Measurements from ENCODE around the gene SCG3.

Gene SCG3

DNA sequence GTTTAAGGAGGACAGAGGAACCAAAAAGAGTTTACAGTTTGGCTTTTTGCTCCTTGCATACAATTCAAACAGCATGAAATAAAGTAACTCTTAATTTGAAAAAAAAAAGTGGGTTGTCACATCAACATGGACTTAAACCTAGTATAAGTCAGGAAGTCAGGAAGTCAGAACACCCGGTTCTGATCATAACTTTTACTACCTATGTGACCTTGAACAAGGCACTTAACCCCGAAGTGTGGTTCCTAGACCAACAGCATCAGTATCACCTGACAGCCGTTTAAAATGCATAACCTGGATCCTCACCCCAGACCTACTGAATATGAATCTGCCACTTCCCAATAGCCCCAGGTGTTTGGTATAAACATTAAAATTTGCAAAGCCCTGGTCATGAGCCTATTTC lies 37.4 kb downstream of the SCG3 start:
- ChIA-PET POLR2A (no interaction called here), CTCF (no interaction called here)
- no peak for DNase-seq (ENCODE audit: extremely low spot score)
- TF ChIP-seq, protein P1, sequence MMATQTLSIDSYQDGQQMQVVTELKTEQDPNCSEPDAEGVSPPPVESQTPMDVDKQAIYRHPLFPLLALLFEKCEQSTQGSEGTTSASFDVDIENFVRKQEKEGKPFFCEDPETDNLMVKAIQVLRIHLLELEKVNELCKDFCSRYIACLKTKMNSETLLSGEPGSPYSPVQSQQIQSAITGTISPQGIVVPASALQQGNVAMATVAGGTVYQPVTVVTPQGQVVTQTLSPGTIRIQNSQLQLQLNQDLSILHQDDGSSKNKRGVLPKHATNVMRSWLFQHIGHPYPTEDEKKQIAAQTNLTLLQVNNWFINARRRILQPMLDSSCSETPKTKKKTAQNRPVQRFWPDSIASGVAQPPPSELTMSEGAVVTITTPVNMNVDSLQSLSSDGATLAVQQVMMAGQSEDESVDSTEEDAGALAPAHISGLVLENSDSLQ (IDR thresholded peaks at IDR 0.05) = no peak
- no peak for TF ChIP-seq SP1 (IDR thresholded peaks at IDR 0.05)
- TF ChIP-seq SUZ12 (IDR thresholded peaks at IDR 0.05) = no peak
- no peak for TF ChIP-seq CTBP1 (IDR thresholded peaks at IDR 0.05; ENCODE audit: borderline replicate concordance)
- TF ChIP-seq BHLHE40 (IDR thresholded peaks at IDR 0.05; ENCODE audit: borderline replicate concordance) = no peak
- no peak for TF ChIP-seq FOXA1 (IDR thresholded peaks at IDR 0.05)
- TF ChIP-seq FOXK2 (IDR thresholded peaks at IDR 0.05) = no peak
- TF ChIP-seq HDGF (IDR thresholded peaks at IDR 0.05; ENCODE audit: borderline replicate concordance) = no peak

DNA sequence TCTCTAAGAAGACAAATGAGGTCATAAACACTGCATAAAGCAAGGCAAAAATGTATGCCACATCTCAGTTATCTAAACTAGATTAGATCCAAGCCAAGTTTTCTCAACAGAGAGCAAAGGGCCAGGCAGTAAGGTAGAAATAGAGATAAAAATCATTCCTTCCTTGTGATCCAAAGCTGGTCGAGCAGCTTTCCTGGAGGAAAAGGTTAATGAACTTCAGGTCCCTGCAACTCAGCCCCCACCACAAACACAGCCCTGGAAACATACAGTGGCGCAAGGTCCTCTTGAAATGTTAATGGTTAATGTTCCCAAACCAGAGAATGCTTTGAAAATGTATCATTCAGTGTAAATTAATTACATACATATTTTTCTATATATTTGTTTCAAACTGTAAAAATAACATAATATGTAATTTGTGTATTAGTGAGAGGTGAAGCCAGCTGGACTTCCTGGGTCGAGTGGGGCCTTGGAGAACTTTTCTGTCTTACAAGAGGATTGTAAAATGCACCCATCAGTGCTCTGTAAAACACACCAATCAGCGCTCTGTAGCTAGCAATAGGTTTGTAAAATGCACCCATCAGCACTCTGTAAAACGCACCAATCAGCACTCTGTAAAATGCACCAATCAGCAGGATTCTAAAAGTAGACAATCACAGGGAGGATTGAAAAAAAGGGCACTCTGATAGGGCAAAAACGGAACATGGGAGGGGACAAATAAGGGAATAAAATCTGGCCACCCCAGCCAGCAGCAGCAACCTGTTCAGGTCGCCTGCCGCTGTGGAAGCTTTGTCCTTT lies 39.1 kb downstream of the SCG3 start:
- TF ChIP-seq FOXK2 (IDR thresholded peaks at IDR 0.05) (no peak), NFRKB (IDR thresholded peaks at IDR 0.05) (no peak), HDGF (IDR thresholded peaks at IDR 0.05; ENCODE audit: borderline replicate concordance) (no peak), ARNT (IDR thresholded peaks at IDR 0.05) (no peak), LEF1 (IDR thresholded peaks at IDR 0.05; ENCODE audit: borderline replicate concordance) (no peak)
- CTCF ChIA-PET = no interaction called here

DNA sequence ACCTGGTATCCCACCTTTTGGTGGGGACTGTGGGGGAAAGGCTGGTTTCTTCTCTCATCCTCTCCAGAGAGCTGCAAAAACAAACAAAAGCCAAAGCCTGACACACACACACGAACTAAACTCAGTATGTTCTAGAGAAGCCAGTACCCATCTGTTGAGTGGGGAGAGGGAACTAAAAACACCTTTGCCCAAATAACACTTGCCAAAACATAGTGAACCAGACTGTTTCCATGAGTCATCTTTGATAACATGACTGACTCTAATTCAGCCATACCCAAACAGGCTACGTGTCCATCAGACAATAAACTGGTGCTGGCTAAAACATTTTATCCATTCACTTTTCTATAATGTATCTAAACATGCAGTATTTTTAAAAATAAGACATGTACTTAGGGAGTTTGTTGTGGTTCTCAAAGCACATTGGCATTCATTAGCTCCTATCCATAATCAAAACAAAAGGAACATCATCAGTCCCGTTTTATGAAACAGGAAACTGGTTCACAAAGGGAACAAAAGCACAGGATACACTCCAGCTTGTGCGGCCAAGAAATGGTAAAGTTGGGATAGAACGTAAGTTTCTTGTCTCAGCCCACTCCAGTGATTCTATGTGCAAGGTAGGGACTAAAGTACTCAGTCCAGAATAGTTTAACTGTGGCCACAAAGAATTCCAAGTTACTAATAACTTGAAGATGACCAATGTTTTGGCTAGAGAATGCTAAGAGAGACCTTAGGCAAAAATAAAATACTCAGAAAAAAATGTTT lies 40.1 kb downstream of the SCG3 start:
- no peak for DNase-seq (ENCODE audit: extremely low spot score)
- ChIA-PET CTCF (no interaction called here), POLR2A (no interaction called here)
- TF ChIP-seq CTBP1 (IDR thresholded peaks at IDR 0.05; ENCODE audit: borderline replicate concordance) (no peak), ZNF384 (IDR thresholded peaks at IDR 0.05) (no peak), FOXK2 (IDR thresholded peaks at IDR 0.05) (no peak), ARNT (IDR thresholded peaks at IDR 0.05) (no peak), LEF1 (IDR thresholded peaks at IDR 0.05; ENCODE audit: borderline replicate concordance) (no peak), FOXM1 (IDR thresholded peaks at IDR 0.05; ENCODE audit: borderline replicate concordance) (no peak), L3MBTL2 (conservative IDR thresholded peaks at IDR 0.05) (no peak), FOXA1 (IDR thresholded peaks at IDR 0.05) (no peak), TARDBP (IDR thresholded peaks at IDR 0.05) (no peak), NFRKB (IDR thresholded peaks at IDR 0.05) (no peak), HDGF (IDR thresholded peaks at IDR 0.05; ENCODE audit: borderline replicate concordance) (no peak), SUZ12 (IDR thresholded peaks at IDR 0.05) (no peak), ELF4 (IDR thresholded peaks at IDR 0.05) (no peak), SP1 (IDR thresholded peaks at IDR 0.05) (no peak), BHLHE40 (IDR thresholded peaks at IDR 0.05; ENCODE audit: borderline replicate concordance) (no peak)
- TF ChIP-seq, protein P1 (IDR thresholded peaks at IDR 0.05) = no peak

More for the DNA sequence above, 39.1 kb downstream of the SCG3 start:
- no peak for DNase-seq (ENCODE audit: extremely low spot score)
- POLR2A ChIA-PET = no interaction called here

DNA sequence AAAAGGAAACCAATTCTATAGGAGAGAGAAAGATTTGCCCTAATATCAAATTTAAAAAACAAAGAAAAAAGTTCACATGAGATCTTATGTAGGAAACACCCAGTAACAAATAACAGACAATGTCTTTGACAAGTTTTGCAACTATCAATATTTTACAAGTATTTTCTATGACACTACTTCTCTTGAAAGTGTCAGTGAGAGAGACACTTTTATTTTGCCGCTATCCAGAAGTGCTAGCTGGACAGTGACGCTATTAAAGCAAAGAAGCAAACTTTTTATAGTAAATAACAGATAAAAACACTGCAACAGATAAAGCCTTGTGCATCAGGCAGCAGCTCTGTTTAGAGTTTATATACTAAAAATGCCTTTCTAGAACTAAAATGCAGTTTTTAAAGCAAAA lies 42.9 kb downstream of the SCG3 start:
- DNase-seq (ENCODE audit: extremely low spot score) = no peak
- ChIA-PET CTCF (no interaction called here), POLR2A (no interaction called here)
- TF ChIP-seq TARDBP (IDR thresholded peaks at IDR 0.05) = no peak
- no peak for TF ChIP-seq FOXK2 (IDR thresholded peaks at IDR 0.05)
- no peak for TF ChIP-seq CTBP1 (IDR thresholded peaks at IDR 0.05; ENCODE audit: borderline replicate concordance)
- TF ChIP-seq BHLHE40 (IDR thresholded peaks at IDR 0.05; ENCODE audit: borderline replicate concordance) = no peak
- no peak for TF ChIP-seq LEF1 (IDR thresholded peaks at IDR 0.05; ENCODE audit: borderline replicate concordance)
- TF ChIP-seq SP1 (IDR thresholded peaks at IDR 0.05) = no peak
- TF ChIP-seq FOXA1 (IDR thresholded peaks at IDR 0.05) = no peak
- TF ChIP-seq FOXM1 (IDR thresholded peaks at IDR 0.05; ENCODE audit: borderline replicate concordance) = no peak
- no peak for TF ChIP-seq ELF4 (IDR thresholded peaks at IDR 0.05)
- TF ChIP-seq HDGF (IDR thresholded peaks at IDR 0.05; ENCODE audit: borderline replicate concordance) = no peak
- TF ChIP-seq, protein P1 (IDR thresholded peaks at IDR 0.05) = no peak
- no peak for TF ChIP-seq SUZ12 (IDR thresholded peaks at IDR 0.05)
- TF ChIP-seq NFRKB (IDR thresholded peaks at IDR 0.05) = no peak
- TF ChIP-seq ARNT (IDR thresholded peaks at IDR 0.05) = no peak
- TF ChIP-seq L3MBTL2 (conservative IDR thresholded peaks at IDR 0.05) = no peak
- TF ChIP-seq ZNF384 (IDR thresholded peaks at IDR 0.05) = no peak

DNA sequence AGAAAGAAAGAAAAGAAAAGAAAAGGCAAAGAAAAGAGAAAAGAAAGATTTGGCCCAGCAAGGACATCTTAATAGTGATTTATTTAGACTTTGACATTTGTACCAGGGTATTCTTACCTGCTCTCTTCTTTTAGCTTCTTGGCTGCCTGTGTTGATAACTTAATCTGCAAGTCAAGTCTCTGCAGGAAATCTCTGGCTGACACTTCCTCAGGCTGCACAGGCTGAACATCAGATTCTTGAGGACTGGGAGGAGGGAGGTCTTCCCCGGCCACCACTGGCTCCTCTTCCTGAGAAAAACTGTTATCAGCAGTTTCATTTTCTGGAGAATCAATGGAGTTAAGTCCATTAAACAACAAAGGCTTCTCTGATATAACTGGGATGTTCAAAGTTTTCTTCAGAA lies 43.4 kb downstream of the SCG3 start:
- ChIA-PET CTCF (no interaction called here), POLR2A (no interaction called here)

More for the DNA sequence above, 43.4 kb downstream of the SCG3 start:
- DNase-seq (ENCODE audit: extremely low spot score) = no peak
- TF ChIP-seq SUZ12 (IDR thresholded peaks at IDR 0.05) (no peak), ELF4 (IDR thresholded peaks at IDR 0.05) (no peak), FOXM1 (IDR thresholded peaks at IDR 0.05; ENCODE audit: borderline replicate concordance) (no peak), FOXK2 (IDR thresholded peaks at IDR 0.05) (no peak), LEF1 (IDR thresholded peaks at IDR 0.05; ENCODE audit: borderline replicate concordance) (no peak)

Measured in HEK293T (cell line).